Measurements from ENCODE around the gene NMNAT1.
"Not testable (repeated sequence)": the region's sequence is repeated elsewhere in the genome, so short reads cannot be mapped to it uniquely, and the experiment has no call there.

The NMNAT1 gene

GRCh38 chr1:9942939-9943788 is at the start of gene NMNAT1, which contains the start of gene LZIC:
NMNAT1 (plus strand) TSS chr1:9943475; CDS start chr1:9972074, 28,599 bp downstream.
LZIC (minus strand) TSS chr1:9943391; CDS start chr1:9936619, 6,772 bp downstream.
- DNase-seq: peak; percentile 94 to 96

- no peak for DNase-seq
These were observed 49.2 kb upstream of the NMNAT1 start for GRCh38 chr1:9894115-9894514.

GRCh38 chr1:9900142-9901043 is 42.9 kb upstream of the NMNAT1 start:
- DNase-seq: no peak

- no peak for DNase-seq
These were observed 41.9 kb upstream of the NMNAT1 start for GRCh38 chr1:9901148-9902059.

- DNase-seq: no peak
These were observed 41.2 kb upstream of the NMNAT1 start for GRCh38 chr1:9902060-9902452.

- peak; percentile 48 to 54 for DNase-seq
These were observed 39.3 kb upstream of the NMNAT1 start for GRCh38 chr1:9903801-9904527.

GRCh38 chr1:9904596-9904995 is 38.7 kb upstream of the NMNAT1 start:
- no peak for DNase-seq

- no peak for DNase-seq
These were observed 38.3 kb upstream of the NMNAT1 start for GRCh38 chr1:9905010-9905409.

- DNase-seq: no peak
These were observed 36.8 kb upstream of the NMNAT1 start for GRCh38 chr1:9906466-9906865.

GRCh38 chr1:9907441-9907840 is 35.8 kb upstream of the NMNAT1 start:
- DNase-seq: no peak

- no peak for DNase-seq
These were observed 34.4 kb upstream of the NMNAT1 start for GRCh38 chr1:9908871-9909233.

GRCh38 chr1:9909234-9910046 is 33.8 kb upstream of the NMNAT1 start:
- DNase-seq: peak; percentile 74 to 76

GRCh38 chr1:9910076-9910422 is 33.2 kb upstream of the NMNAT1 start, which contains the start of gene CTNNBIP1:
CTNNBIP1 (minus strand) TSS chr1:9910269; CDS start chr1:9872064, 38,205 bp downstream.
- no peak for DNase-seq

GRCh38 chr1:9910423-9911178 is 32.7 kb upstream of the NMNAT1 start:
- DNase-seq: peak; percentile 100

- DNase-seq: no peak
These were observed 30.9 kb upstream of the NMNAT1 start for GRCh38 chr1:9912264-9912936.

GRCh38 chr1:9914610-9914937 is 28.7 kb upstream of the NMNAT1 start:
- DNase-seq: no peak

- no peak for DNase-seq
These were observed 26.8 kb upstream of the NMNAT1 start for GRCh38 chr1:9916452-9916851.

GRCh38 chr1:9917495-9917894 is 25.8 kb upstream of the NMNAT1 start:
- not testable (repeated sequence) for DNase-seq

GRCh38 chr1:9917901-9918300 is 25.4 kb upstream of the NMNAT1 start:
- no peak for DNase-seq

- no peak for DNase-seq
These were observed 22.7 kb upstream of the NMNAT1 start for GRCh38 chr1:9920606-9921005.
